Esophagus muscularis mucosa (tissue), 4 donors: Measurements from ENCODE around the gene TNRC18. TPM values are rescaled to one million over a fixed set of nuclear protein-coding genes. Genes with fewer than 3 reads are reported as not detected.

Experiments
- DNase-seq: peaks from one replicate; pipeline ENCODE4 v3.0.0-alpha.2; 2017; ENCODE audit errors: extremely low spot score
- H3K27ac ChIP-seq, 4 donors: fragments of 200-600 bp; sonication (generic); replicated peaks in 1 of 4; 1 replicate in 3 of 4; 2 replicates in 1 of 4; pipeline ENCODE4 v1.5.1; 2016 to 2019; ENCODE audit warnings: mild to moderate bottlenecking in 1 of 4
- H3K27me3 ChIP-seq, 4 donors: fragments of 200-600 bp; sonication (generic); one replicate each; pipeline versions ENCODE4 v1.5.1 to v1.6.0; 2016 to 2019
- H3K36me3 ChIP-seq, 4 donors: fragments of 200-600 bp; sonication (generic); one replicate each; pipeline ENCODE4 v1.5.1; 2016 to 2019
- H3K4me1 ChIP-seq, 4 donors: fragments of 200-600 bp; sonication (generic); one replicate each; pipeline ENCODE4 v1.5.1; 2016 to 2019
- H3K4me3 ChIP-seq, 4 donors: fragments of 200-600 bp; sonication (generic); 1 replicate in 2 of 4; 2 replicates in 2 of 4; pipeline ENCODE4 v1.5.1; 2016 to 2019; ENCODE audit warnings: mild to moderate bottlenecking in 4 of 4, moderate library complexity in 1 of 4
- H3K9me3 ChIP-seq, 4 donors: fragments of 200-600 bp; sonication (generic); 1 replicate in 3 of 4; 2 replicates in 1 of 4; pipeline ENCODE4 v1.5.1; 2016 to 2019
- CTCF ChIP-seq, 3 experiments: fragments of 200-600 bp in 2 of 3; fragments of 450-650 bp in 1 of 3; sonication (generic) in 2 of 3; IDR thresholded peaks; one replicate each; pipeline ENCODE4 v1.5.1; 2017 to 2019; ENCODE audit warnings: antibody characterized with exemption in 3 of 3, mild to moderate bottlenecking in 2 of 3, moderate library complexity in 1 of 3
- EP300 ChIP-seq: sonication (generic); formaldehyde crosslinking; IDR thresholded peaks from one replicate; pipeline ENCODE4 v1.6.1; 2017; ENCODE audit warnings: antibody characterized with exemption
- POLR2A ChIP-seq: fragments of 450-650 bp; IDR thresholded peaks from one replicate; pipeline ENCODE4 v1.6.1; 2017; ENCODE audit warnings: antibody characterized with exemption, moderate library complexity, mild to moderate bottlenecking, low read depth
- POLR2AphosphoS5 ChIP-seq, 2 donors: sonication (generic); formaldehyde crosslinking; IDR thresholded peaks; one replicate each; pipeline ENCODE4 v1.6.1; 2017; ENCODE audit warnings: antibody characterized with exemption in 2 of 2
- WGBS: methylation state at CpG from one replicate; pipeline ENCODE4 v1.1.5; 2018; 5-methylcytosine and 5-hydroxymethylcytosine counted together
- intact Hi-C: fragments of 100-400 bp; cut with DNase I; formaldehyde crosslinking; loops from one replicate; pipeline ENCODE4 v1.15.1; 2023
- total RNA-seq, 4 donors: library from RNA; depleted of rRNA; stranded (reverse); fragments of >200 nt; gene quantifications; one replicate each; pipeline versions ENCODE4 v1.1.0 to v1.2.1, GENCODE V29; 2016

TNRC18 gene
- total RNA-seq, 4 donors from 2014 or later = 101 to 277 (median 166) TPM

- Histone ChIP-seq H3K36me3 (peaks cover 36 to 96% (median 84%) of the 10 kb centered on the region in 4 donors), H3K4me3 (no peak overlapping the region)
Measured at GRCh38 chr7:5334671-5335070, 89.0 kb downstream of the TNRC18 start.

GRCh38 chr7:5333121-5334045, 90.3 kb downstream of the TNRC18 start:
- DNase-seq = no peak
- WGBS = 81% methylated on average over 29 of the region's 32 CpGs
- no peak overlapping the region for H3K27ac ChIP-seq
- TF ChIP-seq CTCF (IDR thresholded peaks at IDR 0.05) (no peak), EP300 (no peak), POLR2A (no peak), POLR2AphosphoS5 (IDR thresholded peaks at IDR 0.05) (no peak)
- H3K27me3 ChIP-seq = no peaks in the 10 kb centered on the region
- peaks cover 0 to 20% (median 8%) of the 10 kb centered on the region in 4 donors for H3K4me1 ChIP-seq
- intact Hi-C loops = no loop called here
- H3K4me3 ChIP-seq = no peak overlapping the region
- peaks cover 46 to 96% (median 85%) of the 10 kb centered on the region in 4 donors for H3K36me3 ChIP-seq
- H3K9me3 ChIP-seq = peaks cover 0 to 13% (median 4%) of the 10 kb centered on the region in 4 donors

More at GRCh38 chr7:5334671-5335070, 89.0 kb downstream of the TNRC18 start:
- H3K27me3 ChIP-seq = no peaks in the 10 kb centered on the region
- intact Hi-C loops = no loop called here
- DNase-seq = no peak
- no peak for TF ChIP-seq POLR2A
- no peak for TF ChIP-seq POLR2AphosphoS5 (IDR thresholded peaks at IDR 0.05)
- TF ChIP-seq CTCF (IDR thresholded peaks at IDR 0.05) = no peak
- no peak for TF ChIP-seq EP300
- WGBS = 63% methylated on average over 7 of the region's 8 CpGs
- peak overlapping the region in 1 of 4 donors; percentile 20 for H3K27ac ChIP-seq
- peaks cover 0 to 13% (median 4%) of the 10 kb centered on the region in 4 donors for H3K9me3 ChIP-seq
- peaks cover 0 to 20% (median 8%) of the 10 kb centered on the region in 4 donors for H3K4me1 ChIP-seq

- no peak for DNase-seq
- WGBS = 83% methylated on average over 19 of the region's 43 CpGs
- TF ChIP-seq POLR2AphosphoS5 (IDR thresholded peaks at IDR 0.05) (no peak), POLR2A (no peak), EP300 (no peak), CTCF (IDR thresholded peaks at IDR 0.05) (no peak)
- no peak overlapping the region for H3K4me3 ChIP-seq
- H3K9me3 ChIP-seq = peaks cover 0 to 11% (median 3%) of the 10 kb centered on the region in 4 donors
- peaks cover 0 to 28% (median 14%) of the 10 kb centered on the region in 4 donors for H3K4me1 ChIP-seq
- H3K36me3 ChIP-seq = peaks cover 45 to 97% (median 87%) of the 10 kb centered on the region in 4 donors
- H3K27ac ChIP-seq = no peak overlapping the region
- intact Hi-C loops = no loop called here
- no peaks in the 10 kb centered on the region for H3K27me3 ChIP-seq
Measured at GRCh38 chr7:5332579-5332978, 91.1 kb downstream of the TNRC18 start.

GRCh38 chr7:5330288-5330687, 93.3 kb downstream of the TNRC18 start:
- peaks cover 0 to 29% (median 17%) of the 10 kb centered on the region in 4 donors for H3K4me1 ChIP-seq
- DNase-seq = no peak
- H3K36me3 ChIP-seq = peaks cover 37 to 97% (median 85%) of the 10 kb centered on the region in 4 donors
- no peaks in the 10 kb centered on the region for H3K9me3 ChIP-seq
- no peaks in the 10 kb centered on the region for H3K27me3 ChIP-seq
- no peak for TF ChIP-seq EP300
- TF ChIP-seq POLR2AphosphoS5 (IDR thresholded peaks at IDR 0.05) = no peak
- no peak for TF ChIP-seq POLR2A
- no peak for TF ChIP-seq CTCF (IDR thresholded peaks at IDR 0.05)
- no peak overlapping the region for H3K27ac ChIP-seq
- intact Hi-C loops = no loop called here
- WGBS = 100% methylated on average over 3 of the region's 3 CpGs
- no peak overlapping the region for H3K4me3 ChIP-seq
